Embryonic facial prominence (tissue), 1 donor: ENCODE results near the gene CREBBP.

Source experiments
- DNase-seq: peaks from one replicate; pipeline ENCODE4 v3.0.0-alpha.2; 2016; ENCODE audit errors: extremely low spot score

The CREBBP gene

DNA sequence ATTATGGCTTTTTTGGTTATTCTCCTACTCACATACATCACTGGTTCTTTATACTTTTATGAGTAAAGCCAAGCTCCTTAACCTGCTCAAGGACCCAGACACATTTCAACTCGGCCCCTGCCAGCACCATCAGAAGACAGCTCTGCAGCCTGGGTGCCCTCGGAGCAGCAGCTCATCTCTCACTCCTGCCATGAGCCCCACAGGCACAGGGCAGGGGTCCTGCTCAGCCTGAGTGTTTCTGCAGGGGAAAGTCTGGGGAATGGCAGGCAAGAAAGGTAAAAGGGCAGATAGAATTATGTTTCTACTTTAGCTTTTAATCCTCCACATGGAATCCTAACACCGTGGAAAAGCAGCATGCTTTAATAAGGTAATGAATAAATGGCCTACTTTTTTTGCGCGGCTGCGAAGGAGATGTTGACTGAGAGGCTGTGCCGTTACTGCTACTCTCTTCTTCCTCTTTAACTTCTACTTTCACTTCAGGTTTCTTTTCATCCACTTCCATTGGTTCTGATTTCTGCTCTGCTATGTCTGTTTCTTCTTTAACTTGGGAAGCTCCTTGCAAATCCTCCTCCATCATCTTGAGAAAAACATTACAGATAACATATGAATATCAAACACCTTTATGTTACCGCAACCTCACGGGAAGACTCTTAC, 113.1 kb downstream of the CREBBP start:
- no peak for DNase-seq

DNA sequence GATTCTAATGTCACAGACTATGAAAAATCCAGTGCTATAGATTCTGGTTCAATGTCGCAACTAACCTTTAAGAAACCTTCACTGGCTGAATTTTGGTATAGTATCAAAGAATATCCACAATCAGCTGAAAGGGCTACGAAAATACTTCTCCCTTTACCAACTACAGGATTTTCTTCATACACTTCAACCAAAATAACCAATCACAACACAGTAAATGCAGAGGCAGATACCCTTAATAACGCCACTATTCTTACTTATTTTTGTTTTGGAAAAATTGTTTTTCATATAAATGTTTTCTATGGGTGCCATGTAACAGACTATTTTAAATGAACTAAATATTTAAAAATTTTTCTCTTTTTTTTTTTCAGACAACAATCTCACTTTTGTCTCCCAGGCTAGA, 114.3 kb downstream of the CREBBP start:
- DNase-seq, result no peak

DNA sequence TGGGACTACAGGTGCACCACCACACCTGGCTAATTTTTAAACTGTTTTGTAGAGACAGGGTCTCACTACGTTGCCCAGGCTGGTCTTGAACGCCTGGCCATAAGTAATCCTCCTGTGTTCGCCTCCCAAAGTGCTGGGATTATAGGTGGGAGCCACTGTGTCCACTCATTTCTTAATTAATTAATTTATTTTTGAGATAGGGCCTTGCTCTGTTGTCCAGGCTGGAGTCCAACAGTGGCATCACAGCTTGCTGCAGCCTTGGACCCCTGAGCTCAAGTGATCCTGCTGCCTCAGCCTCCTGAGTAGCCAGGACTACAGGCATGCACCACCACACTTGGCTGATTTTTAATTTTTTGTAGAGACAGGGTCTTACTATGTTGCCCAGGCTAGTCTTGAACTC, 116.1 kb downstream of the CREBBP start:
- no peak for DNase-seq

DNA sequence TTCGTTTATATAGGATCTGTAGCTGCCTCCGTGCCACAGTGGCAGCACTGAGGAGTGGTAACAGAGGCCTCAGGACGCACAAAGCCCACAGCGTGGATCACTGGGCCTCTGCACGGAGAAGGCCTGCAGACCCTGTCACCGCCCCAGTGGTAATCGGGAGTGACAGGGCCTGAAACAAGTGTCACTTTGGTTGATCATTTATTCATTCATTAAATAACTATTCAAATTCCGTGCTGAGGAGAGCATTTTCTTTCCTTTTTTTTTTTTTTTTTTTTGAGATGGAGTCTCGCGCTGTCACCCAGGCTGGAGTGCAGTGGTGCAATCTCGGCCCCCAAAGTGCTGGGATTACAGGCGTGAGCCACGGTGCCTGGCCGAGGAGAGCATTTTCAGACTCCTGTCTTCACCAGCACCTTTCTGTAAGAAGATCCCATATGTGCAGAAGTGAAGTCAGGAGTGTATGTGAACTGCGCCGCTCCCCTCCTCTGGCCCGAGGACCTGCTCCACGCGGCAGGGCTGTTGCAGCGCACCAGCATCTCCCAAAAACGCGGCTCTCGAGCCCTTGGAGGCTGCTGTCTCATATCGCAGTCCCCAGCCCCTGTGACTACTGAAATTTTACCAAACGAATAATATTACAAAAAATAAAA, 118.3 kb downstream of the CREBBP start:
- no peak for DNase-seq

DNA sequence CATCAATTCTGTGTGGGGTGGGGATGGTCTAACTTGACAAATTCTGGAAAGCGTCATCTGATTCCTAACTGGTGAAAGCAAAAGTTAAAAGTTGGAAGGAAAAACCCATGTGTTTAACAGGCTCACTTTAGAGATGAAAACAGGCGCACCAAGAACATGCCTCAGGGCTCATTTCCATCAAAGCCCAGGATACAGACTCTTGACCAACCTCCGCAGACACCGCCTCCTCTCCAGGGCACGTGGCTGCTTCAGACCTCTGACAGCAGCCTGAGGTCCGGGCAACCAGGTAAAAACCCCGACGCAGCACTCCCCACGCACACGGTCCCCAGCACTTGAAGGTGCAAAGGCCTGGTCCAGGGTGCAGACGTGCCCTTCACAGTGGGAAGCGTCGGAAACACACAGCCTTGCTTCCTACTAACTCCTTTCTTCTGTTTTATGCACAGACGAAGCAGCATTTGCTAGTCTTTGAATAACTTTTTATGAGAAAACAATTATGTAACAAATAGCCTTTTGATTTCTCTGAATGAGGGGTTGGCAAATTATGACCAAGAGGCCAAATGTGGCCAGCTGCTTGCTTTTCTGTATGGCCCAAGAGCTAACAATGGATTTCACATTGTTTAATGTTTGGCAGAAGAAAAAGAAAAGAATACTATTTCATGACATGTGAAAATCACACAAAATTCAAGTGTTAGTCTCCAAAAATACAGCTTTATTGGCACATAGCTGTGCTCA, 119.0 kb downstream of the CREBBP start:
- no peak for DNase-seq

DNA sequence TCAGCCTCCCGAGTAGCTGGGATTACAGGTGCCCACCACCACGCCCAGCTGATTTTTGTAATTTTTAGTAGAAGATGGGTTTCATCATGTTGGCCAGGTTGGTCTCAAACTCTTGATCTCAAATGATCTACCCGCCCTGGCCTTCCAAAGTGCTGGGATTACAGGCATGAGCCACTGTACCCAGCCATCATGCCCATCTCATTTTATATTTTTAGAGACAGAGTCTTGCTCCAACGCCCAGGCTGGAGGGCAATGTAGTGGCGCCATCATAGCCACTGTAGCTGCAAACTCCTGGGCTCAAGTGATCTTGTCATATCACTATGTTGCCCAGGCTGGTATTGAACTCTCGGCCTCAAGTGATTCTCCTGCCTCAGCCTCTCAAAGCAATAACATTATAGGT, 120.0 kb downstream of the CREBBP start:
- no peak for DNase-seq

DNA sequence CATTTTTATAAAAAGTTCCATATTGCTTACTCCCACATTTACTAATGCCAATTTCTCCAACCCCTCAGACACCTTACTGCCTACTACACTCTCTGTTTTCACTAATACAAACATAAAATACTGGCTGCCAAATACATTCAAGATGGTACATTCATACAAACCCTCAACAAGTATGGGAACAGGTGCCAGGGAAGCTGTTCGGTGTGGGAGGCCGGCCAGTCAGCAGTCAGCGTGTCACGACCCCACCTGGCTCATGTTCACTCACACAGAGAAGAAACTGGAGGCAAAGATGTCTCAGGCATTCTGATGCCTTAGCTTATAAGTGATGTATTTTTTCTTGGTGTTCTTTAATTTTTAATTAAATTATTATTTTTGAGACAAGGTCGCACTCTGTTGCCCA, 120.8 kb downstream of the CREBBP start:
- no peak for DNase-seq

DNA sequence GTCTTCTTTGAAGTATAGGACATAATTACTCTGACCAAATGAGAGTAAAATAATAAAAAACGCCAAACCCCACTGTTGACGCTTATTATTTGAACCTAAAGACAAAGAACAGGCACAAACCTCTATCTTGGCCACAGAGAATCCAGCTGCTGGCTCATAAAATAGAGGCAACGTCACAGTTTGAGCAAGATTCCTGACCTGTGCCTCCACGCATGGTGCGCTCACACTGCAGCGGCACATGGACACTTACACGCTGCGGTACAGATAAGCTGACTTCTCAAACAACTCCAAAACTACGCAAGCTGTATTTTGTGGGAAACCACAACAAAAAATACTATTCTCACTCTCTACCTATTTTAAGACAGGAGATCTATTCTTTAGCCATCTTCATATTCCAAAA, 124.4 kb downstream of the CREBBP start:
- DNase-seq, result no peak

DNA sequence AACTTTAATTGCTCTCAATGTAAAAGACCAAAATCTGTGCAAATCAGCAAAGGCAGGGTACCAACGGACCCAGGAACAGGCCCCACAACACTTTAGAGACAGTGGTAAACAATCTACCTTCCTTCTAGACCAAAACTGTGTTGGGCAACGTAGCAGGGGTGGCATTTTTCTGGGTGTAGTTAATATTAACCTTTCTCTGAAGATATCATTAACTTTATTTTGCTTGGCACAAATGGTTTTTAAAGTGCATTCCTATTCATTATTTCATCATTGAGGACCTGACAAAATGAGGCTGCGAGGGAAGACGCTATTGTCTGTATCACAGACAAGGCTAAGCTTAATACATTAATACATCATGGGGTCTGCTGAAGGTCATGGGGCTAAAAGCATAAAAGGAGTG, 125.3 kb downstream of the CREBBP start:
- DNase-seq, result no peak

DNA sequence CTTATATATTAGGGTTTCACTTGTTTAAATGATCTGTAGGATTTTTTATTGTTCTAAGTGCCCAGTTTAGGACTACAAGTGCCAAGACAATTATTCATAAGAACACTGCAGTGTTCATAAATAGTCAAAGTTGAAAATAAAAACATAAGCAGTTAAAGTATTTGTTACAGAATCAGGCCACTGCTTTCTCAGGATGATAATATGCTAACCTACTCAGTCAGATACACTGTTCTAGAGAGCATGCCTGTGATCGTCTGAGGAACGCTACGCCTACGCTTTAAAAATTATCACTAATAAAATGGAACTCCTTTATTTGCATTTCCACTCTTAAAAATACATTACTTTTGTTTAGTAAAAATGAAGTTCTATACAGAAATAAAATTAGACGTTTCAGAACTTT, 125.7 kb downstream of the CREBBP start:
- no peak for DNase-seq

DNA sequence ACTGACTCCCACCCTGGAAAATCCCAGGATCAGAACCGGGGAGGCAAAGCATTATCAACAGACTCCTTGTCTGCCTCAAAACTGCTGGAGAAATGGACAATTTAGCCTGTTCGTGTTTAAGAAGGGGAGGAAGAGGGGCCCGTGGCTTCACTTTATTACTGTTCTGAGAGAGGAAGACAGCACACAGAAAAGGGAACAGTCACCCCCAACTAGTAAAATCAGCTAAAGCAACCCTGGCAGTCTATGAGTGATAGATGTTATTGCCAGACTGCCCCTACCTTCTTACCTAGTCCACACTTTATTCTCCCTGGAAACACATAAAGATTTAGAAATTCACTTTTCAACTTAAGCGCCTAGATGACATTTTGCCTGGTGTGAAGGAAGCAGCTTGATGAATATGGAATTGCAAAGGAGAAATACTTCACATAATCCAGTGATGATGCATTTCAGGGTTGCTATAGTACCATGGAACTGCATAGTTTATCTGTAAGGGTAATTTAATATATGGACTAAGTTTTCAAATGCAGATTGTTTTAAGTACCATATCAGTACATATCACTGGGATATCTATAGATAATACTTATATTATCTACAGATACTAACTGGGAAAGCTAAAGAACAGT, 126.3 kb downstream of the CREBBP start:
- no peak for DNase-seq

DNA sequence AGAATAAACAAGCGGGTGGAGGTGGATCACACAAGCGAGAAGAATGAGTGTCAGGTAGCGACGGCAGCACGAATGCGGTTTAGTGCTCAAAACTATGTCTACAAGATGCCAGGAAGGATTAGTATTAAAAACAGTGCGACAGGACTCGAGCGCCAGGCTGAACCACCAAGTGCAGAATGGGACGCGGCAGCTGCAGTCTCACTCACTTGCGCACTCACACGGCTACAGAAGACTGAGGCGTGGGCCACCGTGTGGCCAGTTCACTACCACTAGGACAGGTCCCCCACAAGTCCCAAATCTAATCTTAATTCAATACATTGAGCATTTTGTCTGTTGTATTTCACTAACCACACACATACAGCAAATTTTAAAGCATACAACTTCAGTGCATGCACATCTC, 127.5 kb downstream of the CREBBP start:
- no peak for DNase-seq

DNA sequence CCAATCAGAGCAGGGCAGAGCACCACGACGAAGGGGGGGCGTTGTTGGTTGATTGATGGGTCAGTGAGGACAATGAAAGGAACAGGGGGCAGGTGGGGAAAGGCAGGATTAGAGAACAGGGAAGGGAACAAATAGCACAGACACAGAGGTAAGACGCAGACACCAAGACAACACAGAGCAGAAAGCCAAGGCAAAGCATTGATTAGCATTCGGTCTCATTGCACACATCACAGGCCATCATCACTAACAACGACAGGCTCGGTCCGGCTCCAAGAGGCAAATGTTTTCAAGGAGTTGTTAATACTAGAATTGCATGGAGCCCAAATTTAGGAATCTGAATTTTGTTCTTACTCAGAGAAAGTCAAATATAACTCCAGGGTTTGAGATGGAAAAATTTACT, 128.6 kb downstream of the CREBBP start:
- DNase-seq, result no peak

DNA sequence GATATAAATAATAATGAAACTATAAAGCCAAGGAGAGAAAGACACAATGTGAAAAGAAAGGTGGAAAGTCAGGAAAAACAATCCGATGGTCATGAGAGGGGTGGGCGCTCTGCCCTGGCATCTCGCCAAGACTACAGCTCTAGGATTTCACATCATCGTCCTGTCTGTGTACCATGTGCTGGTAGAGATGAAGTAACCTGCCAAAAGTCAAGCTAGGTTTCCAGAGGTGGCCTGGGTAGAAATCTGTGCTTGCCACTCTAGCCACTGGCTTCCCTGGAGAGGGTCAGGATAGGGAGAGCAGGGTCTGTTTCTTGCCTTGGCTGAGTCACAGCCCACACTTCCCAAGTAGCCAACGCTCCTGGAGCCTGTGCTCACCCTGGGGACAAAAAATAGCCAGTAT, 132.2 kb downstream of the CREBBP start:
- no peak for DNase-seq

DNA sequence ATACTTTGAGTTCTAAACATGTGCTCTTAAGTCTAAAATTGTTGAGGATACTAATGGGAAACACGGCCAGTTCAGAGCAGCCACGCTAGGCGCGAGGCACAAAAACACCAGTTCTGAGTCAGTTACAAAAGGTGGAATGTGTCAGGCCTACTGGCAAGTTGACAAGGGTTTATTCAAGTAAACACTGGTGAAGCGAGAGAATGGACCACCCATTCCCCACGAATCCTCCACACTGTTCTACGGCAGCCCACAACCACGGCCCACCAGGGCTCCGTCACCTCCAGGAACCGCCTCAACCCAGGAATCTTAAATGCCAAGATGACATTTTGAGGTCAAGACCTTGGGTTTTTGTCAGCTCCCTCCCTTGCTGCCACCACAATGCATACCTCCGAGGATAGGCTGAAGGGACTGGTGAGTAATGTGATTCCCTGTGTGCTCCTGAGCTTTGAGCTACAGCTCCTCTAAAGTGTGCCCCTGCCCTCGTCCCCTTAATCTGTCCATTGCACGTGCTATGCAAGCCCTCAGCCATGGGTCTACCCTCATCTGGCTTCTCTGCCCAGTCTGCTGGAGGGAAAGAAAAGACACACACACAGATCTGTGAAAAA, 134.7 kb downstream of the CREBBP start:
- DNase-seq, result no peak

DNA sequence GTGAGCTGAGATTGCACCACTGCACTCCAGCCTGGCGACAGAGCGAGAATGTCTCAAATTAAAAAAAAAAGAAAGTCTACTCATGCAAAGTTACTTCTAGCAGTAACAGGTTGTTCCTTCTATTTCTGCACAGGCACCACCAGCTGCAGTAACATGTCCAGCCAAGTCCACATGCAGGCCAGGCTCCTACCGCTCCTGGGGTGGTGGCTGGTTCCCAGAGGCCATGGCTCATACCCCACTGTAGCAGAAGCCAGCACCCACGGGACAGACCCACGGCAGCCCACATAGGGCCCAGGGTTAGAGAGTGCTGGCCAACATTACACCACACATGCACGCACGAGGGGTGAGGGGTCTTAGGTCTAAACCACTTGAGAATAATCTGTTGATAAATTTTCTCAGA, 136.5 kb downstream of the CREBBP start:
- DNase-seq, result no peak

DNA sequence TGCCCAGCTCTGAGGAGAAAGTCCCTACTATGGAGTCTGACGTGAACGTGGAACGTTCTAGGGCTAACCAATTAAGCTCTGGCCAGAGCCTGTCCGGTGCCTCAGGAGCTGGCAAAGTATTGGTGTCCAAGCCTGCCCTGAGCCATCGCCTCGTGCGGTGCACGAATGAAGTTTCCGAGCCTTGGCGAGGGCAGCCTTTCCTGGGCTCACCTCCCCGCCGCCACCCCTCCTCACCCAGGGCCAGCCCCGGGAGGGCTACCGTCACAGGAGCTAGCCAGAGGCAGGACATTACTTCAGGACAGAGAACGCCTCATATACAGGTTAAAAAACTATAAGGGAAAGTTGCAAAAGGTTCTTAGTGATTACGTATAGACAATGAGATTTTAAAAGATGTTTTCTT, 139.6 kb downstream of the CREBBP start:
- DNase-seq, result no peak

DNA sequence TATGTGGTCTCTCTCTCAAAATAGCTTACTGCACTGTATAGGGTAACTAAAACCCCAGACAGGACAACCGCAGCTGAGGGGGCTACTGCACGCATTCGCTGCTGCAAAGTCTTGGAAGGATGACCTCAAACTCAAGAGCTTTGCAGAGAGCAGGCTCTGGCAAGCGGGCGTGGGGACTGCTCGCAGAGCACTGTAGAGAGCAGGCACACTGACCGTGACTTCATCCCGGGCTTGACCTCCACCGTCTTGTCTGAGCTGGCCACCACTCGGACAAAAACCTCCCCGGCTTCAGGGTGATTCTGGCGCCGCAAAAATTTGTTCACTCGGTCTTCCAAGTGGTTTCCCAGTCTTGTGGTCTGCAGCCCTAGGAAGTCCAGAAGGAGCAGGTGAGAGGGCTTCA, 140.3 kb downstream of the CREBBP start:
- no peak for DNase-seq

DNA sequence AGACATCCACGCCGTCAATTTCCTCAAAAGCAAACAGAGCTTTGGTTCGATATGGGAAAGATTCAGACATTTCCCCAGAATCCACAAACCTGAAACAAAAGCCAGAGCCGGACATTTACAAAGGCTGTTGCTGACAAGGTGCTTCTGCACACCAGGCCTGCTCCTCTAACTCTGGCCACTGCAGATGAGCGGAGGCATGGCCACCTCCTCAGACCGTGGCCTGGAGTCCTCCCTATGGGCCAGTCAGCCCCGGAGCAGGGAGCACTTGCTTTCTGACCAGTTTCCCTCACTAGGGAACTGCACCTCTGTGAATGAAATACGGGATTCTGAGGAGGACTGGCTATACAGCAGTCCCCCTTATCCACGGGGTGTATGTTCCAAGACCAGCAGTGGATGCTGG, 140.9 kb downstream of the CREBBP start:
- DNase-seq, result no peak

DNA sequence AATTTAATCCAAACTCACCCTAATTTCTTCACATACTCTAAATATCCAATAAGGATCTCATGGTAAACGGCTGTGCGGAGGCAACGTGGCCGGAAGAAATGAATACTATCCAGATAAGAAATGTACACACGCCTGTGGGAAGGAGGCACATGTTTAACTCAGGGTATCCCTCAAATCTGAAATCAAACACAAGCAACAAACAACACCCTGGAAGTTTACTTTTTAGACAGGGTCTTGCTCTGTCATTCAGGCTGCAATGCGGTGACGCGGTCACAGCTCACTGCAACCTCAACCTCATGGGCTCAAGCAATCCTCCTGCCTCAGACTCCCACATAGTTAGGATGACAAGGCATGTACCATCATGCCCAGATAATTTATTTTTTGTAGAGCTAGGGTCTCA, 142.0 kb downstream of the CREBBP start:
- no peak for DNase-seq

DNA sequence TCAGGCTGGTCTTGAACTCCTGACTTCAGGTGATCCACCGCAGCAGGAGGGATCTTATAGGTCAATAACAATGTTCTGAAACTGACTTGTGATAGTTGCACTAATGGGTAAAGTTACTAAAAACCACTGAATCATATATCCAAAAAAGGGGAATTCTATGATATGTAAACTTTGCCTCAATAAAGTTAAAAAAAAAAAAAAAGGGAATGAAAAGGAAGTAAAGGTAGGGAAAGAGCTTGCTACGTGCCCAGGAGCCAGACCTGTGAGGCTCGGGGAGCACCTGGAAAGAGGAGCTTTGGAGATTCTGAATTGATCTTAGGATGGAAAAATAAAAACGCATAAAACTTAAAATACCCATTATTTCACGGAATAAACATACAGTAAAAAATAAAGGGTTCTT, 142.4 kb downstream of the CREBBP start:
- no peak for DNase-seq

DNA sequence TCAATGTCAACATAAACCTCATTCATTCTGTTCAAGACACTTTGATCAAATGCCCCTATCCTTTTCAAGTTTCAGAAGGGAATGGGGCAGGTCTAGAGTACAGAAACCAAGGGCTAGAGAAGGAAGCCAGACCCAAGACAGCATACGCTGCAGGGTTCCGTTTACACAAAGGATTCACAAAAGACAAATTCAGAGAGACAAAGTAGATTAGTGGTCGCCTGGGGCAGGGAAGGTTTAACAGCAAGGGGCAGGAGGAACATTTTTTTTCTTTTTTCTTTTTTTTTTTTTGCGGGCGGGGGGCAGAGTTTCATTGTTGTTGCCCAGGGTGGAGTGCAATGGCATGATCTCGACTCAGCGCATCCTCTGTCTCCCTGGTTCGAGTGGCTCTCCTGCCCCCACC, 143.3 kb downstream of the CREBBP start:
- DNase-seq, result no peak
